ENCODE measurements around the gene MTSS2.

MTSS2 gene

DNA sequence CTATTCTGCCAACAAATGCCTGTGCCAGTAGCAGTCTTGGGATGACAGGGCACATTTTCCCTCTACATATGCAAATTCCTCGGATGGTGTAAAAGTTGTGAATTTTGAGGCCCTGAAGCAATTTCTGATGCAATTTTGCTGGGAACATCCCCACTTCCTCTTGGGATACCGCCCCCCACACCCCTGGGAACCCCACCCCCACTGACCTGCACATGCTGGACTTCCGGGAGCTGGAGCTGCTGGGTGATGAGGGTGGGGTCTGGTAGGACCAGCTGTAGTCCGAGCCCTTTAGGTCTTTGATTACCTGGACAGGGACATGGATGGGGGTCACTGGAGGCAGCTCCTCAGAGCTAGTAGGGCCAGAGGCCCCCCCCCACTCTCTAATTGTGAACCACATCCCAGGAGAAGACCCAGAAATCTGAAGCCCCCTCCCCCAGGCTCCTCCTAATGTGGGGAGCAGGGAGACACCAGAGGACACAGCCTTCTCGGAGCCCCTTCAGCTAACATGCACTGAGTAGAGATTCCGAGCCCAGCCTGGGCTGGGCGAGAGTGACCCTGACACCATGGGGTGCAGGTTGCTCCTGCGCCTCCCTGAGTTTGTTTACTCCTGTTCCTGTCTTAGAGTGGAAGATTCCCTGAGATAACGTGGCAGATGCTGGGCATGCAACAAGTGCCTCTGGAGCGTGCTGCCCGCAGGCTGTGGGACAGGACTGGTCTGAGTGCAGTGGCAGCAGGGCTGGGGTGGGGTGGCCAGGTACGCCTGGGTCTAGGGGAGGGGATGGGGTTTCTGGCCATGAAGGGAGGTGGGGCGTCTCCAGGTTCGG lies 9.0 kb downstream of the MTSS2 start:
- in situ Hi-C loops (cut with MboI; ENCODE audit: low sequenced_read_pairs), result loop anchor here (10.0 kb wide), 1 partner anchor 98 kb away; no protein-coding TSS in a partner anchor

DNA sequence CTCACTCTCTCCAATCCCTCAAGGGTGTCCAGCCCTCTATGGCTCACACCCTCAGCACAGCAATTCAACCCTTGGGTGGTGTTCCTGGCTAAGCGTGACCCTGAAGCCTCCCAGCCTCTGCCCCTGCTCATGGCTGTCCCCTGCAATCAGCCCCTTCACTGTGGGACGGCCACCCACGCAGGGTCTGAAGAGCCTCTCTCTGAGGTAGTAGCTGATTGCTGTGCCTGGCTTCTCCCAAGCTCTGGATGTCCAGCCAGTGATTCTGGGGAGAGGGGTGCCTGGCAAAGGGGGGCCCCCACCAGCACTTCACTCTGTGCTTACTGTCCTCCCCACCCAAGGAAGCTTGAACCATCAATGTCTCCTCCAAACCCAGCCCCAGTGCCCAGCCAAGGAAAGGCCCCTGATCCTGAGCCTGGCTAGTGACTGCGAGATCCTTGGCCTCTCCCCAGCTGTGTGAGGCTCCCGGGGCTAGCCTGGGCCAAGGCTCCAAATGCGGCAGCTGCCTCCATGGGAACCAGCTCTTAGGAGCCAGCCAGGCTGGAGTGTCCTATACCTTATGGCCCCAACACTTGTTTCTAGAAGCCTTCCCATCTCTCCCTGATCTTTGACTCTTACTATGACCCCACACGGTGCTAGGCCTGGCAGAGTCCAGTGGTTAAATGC lies 9.9 kb downstream of the MTSS2 start:
- in situ Hi-C loops (cut with MboI; ENCODE audit: low sequenced_read_pairs), result loop anchor here (10.0 kb wide), 1 partner anchor 99 kb away; no protein-coding TSS in a partner anchor

DNA sequence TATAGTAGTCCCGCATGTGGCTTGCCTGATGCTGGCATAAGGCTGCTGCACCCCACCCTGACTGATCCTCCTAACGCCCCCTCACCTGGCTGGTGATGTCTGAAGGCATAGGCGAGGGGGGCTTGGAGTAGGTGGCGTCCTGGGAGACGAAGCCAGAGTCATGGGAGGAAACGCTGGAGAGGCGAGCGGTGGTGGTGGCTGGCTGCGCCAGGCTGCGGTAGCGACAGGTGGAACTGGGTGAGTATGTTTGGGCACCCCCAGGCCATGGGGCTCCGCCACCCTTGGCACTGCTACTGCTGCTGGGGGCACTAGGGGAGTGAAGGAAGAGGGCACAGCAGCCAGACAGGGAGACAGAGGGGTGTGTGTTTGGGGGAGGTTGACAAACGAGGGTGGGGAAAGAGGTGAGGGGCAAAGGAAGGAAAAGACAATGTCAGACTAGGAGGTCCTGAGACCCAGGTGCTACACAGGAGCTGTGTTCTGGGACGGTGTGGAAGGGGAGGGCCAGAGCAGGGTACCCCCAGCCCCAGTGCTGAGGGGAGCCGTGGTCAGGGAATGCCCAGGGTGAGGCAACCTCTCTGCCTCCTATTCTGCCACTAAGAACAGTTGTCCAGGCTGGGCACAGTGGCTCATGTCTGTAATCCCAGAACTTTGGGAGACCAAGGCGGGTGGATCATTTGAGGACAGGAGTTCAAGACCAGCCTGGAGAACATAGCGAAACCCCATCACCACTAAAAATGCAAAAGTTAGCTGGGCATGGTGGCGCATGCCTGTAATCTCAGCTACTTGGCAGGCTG lies 11.4 kb downstream of the MTSS2 start:
- in situ Hi-C loops (cut with MboI; ENCODE audit: low sequenced_read_pairs), result loop anchor here (10.0 kb wide), 1 partner anchor 100 kb away; no protein-coding TSS in a partner anchor

DNA sequence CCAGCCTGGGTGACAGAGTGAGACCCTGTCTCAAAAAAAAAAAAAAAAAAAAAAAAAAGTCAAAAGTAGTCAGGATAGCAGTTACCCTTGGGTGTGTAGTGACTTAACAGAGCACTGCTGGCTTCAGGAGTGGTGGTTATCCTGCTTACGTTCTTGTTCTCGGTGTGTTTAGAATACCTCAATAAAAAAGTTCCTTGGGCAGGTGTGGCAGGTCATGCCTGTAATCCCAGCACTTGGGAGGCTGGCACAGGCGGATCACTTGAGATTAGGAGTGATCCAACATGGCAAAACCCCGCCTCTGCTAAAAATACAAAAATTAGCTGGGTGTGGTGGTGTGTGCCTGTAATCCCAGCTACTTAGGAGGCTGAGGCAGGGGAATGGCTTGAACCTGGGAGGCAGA lies 14.9 kb downstream of the MTSS2 start:
- in situ Hi-C loops (cut with MboI; ENCODE audit: low sequenced_read_pairs), result loop anchor here (10.0 kb wide), 1 partner anchor 104 kb away; no protein-coding TSS in a partner anchor

DNA sequence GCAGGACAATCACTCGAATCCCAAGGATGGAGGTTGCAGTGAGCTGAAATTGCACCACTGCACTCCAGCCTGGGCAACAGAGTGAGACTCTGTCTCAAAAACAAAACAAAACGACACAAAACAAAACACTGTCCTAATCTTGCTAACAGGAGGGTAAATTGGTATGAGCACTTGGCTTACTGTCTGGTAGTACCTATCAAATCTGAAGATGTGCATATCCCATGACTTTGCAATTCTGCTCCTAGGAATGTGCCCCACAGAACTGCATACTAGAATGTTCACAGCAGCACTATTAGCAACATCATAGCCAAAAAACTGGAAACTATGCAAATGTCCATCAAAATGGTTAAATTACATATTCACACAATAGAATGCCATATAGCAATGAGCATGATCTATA lies 15.7 kb downstream of the MTSS2 start:
- in situ Hi-C loops (cut with MboI; ENCODE audit: low sequenced_read_pairs), result loop anchor here (10.0 kb wide), 1 partner anchor 105 kb away; no protein-coding TSS in a partner anchor

DNA sequence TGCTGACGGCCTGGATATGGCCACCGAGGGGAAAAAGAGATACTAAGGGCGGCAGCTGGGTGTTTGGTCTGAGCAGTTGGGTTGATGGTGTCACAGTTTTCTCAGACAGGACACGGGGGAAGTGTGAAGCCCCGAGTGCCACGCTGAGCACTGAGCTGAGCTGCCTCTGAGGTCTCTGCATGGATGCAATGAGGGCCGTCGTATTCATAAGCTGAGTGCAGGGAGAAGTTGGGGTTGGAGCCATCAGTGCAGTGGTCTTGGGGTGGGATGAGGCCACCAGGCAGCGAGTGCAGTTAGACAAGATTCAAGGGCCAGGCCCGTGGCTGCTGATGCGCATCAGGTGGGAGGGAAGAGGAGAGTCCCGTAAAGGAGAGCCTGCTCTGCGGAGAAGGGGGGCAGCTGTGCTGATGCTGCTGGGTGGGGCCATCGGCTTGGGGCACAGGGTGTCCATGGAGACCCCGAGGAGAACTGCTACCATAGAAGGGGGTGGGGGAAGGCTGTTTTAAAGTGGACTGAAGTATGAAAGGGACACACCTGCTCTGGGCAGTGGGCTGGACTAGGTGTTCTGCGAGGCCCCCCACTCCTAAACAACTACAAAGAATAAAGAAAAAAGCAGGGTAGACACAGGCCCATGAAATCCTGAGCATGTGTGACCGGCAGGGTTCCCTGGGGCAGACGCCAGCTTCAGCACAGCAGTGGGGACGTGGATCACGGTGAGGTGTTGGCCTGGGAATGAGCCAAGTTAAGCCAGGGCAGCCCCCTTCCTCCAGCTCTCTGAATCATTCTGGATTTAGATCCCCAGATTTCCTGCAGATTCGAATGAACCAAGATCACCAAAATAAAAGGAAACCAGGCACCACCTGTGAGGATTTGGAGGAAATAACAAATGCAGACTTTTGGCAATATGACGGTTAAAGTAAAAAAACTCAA lies 19.8 kb downstream of the MTSS2 start:
- in situ Hi-C loops (cut with MboI; ENCODE audit: low sequenced_read_pairs), result no loop called here

DNA sequence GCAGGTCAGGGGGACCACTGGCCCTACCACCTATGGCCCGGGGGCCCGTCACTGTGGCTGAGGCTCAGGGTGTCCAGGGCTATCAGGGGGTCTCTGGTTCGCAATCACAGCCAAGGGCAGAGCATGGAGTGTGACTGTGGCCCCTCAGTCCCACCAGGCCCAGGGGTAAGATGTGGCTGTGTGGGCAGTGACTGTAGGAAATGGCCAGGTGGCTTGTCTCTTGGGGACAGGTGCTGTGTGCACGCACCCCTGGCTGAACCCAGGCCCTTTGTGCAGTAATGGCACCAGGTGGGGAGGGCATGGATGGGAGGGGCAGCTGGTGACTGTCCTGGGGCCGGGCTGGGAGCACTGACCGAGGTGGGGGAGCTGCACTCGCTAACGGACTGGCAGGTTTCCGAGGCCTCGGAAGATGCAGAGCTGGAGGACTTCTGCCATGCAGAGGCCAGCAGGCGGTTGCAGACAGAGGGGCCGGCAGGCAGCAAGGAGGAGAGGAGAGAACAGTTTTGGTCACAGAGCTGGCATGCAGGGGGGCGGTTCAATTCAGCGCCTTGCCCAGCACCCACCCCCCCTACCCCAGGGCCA lies 20.6 kb downstream of the MTSS2 start:
- in situ Hi-C loops (cut with MboI; ENCODE audit: low sequenced_read_pairs), result no loop called here

DNA sequence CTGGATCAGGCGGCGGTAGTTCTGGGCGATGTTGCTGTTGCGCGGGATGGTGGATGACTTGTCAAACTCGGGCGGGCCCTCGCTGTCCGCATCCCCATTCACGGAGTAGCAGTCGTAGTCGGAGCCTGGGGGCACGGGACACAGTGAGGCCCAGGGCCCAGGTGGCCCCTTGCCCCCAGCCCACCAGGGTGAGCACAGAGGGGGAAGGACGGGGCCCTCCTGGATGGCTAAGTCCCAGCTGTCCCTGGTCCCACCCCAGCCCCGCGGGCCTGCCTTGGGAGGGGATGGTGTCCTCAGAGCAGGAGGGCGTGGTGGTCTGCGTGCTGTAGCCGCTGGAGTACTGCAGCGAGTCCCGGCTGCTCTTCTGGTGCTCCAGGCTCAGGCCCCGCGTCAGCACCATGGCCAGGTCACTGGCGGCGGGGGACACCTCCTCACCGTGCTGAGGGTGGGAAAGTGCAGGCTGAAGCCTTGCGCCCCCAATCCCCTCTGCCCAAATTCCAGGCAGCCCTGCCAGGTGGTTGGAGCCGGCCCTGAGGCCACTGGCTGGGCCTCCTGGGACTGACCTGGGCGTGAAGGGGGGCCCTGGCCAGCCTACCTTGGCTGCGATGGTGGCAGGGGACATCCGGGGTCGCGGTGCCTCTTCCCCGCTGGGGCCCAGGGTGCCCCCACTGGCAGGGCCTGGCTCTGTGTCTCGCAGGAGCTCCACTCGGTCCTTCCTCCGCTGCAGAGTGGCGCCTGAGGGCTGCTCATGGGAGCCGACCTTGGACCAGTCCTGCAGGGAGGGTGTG lies 21.3 kb downstream of the MTSS2 start:
- in situ Hi-C loops (cut with MboI; ENCODE audit: low sequenced_read_pairs), result no loop called here

DNA sequence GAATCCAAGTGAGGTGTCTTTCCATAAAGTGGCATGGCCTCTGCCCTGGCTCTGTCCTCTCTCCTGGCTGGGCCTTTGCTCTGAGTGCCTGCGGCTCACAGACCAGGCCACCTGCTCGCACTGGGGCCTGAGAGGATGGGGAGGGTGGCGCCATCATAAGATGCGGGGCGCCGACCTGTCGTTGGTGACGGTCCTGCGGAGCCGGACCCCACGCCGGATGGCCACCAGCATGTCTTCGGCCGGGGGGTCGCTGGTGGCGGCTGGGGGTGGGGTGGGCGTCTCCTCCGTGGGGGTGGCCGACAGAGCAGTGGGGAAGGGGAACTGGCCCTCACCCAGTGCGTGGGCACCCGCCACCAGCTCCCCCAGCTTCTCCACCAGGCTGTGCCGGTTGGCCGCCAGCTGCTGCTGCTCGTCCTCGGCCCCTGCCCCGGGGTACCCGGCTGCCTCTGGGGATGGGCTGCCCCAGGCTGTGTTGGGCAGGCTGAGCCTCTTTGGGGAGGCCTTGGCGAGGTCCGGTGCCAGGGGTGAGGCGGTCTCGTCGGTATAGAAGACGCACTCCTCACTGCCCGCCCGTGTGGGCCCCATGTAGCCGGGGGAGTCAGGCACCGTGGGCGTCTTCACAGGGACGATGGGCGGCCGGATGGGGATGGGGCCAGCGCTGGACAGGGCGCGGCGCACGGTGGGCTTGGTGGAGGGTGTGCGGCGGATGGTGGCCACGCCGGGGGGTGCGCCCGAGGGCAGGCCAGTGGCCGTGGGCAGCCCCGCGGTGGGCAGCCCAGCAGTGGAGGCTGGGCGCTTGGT lies 22.1 kb downstream of the MTSS2 start:
- in situ Hi-C loops (cut with MboI; ENCODE audit: low sequenced_read_pairs), result no loop called here

DNA sequence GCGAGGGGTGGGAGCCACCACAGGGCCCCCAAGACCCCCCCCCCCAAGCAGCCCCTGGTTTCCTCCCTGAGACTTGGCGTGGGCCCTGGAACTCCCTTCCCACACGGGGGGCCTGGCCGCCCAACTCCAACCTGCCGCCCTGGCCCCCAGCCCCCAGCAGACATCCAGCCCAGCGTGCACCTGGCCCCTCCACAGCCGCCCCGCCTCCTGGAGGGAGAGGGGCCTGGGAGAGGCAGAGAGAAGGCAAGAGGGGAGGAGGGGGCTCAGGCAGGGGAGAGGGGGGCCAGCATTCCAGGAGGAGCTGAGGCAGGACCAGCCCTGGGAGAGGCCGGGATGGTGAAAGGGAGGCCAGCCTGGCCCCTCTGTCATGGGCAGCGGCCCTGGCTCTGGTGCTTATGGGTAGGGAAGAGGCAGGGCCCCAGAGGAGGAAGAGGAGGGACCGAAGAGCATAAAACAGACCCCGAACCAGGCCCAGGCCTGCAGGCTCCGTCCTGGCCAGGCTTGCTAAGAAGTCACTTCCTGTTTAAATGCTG lies 22.8 kb downstream of the MTSS2 start:
- in situ Hi-C loops (cut with MboI; ENCODE audit: low sequenced_read_pairs), result no loop called here

DNA sequence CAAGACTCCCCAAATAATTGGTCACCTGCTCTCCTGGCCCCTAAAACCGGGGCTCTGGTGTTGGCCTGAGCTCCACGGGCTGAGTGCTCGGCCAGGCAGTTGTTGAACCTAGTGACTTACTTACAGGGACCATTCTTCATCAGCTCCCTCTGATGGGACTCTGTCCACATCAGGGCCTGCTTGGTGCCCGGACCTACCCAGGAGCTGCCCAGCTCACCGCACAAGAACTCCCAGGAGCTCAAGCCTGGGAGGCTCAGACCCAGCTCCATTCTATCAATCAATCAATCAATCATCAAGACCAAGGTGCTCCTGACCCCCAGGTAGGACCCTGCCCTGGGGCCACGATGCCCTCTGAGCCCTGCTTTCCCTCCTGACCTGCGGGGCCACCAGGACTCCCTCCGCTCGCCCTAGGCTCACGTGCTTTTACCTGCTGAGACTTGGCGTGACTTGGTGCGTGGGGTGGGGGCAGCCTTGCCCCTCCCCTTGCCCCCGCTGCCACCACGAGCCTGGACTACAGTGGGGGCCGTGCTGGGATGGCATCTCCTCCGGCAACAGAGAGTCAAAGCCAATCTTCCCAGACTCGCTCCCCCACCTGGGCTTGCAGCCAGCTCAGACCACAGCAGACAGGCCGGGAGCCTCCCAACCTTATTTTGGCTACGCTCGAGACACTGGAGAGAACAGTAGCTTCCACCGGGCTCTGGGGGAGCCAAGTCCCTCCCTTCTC lies 23.8 kb downstream of the MTSS2 start:
- in situ Hi-C loops (cut with MboI; ENCODE audit: low sequenced_read_pairs), result no loop called here

DNA sequence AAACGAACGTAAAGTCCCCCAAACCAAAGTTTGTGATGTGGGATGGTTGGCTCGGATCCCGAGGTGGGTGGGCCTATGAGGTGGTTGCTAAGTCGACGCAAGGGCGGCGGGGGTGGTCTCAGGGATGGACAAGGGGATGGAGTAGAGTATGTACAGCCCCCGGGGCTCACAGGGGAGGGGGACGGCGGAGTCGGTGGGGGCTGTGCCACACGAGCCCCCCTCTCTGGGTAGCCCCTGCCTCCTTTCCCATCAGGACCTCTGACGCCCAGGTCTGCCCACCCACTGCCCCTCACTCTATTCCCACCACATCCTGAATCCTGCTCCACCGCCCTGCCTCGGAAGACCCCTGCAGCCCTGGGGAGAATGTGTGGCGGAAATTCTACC lies 24.3 kb downstream of the MTSS2 start:
- in situ Hi-C loops (cut with MboI; ENCODE audit: low sequenced_read_pairs), result no loop called here

DNA sequence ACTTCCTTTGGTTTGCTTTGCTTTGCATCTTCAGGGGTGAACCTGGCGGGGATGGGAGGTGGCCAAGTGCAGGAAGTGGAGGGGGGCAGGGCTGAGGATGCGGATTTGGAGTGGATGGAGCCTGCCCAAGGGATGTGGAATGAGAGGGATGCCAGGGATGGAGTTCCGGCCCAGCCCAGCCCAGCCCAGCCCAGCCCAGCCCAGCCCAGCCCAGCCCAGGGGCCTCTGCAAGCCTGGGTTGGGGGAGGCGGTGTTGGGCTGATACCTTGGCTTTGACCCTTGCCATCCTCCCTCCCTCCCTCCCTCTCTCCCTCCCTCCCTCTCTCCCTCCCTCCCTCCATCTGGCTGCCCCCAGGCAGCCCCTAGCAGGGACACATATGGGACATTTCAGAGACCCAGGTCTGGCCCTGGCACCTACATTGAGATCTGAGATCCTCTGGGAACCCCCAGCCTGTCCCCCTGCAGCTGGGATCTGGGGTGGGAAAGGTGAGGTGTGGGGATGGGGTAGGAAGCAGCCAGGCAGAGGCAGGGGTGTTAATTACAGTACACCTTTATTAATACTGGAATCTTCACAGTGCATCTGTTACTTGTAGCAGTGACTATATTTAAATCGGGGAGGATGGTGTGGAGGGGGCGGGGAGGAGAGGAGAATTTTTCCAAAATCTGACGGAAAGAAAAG lies 25.0 kb downstream of the MTSS2 start:
- in situ Hi-C loops (cut with MboI; ENCODE audit: low sequenced_read_pairs), result no loop called here

DNA sequence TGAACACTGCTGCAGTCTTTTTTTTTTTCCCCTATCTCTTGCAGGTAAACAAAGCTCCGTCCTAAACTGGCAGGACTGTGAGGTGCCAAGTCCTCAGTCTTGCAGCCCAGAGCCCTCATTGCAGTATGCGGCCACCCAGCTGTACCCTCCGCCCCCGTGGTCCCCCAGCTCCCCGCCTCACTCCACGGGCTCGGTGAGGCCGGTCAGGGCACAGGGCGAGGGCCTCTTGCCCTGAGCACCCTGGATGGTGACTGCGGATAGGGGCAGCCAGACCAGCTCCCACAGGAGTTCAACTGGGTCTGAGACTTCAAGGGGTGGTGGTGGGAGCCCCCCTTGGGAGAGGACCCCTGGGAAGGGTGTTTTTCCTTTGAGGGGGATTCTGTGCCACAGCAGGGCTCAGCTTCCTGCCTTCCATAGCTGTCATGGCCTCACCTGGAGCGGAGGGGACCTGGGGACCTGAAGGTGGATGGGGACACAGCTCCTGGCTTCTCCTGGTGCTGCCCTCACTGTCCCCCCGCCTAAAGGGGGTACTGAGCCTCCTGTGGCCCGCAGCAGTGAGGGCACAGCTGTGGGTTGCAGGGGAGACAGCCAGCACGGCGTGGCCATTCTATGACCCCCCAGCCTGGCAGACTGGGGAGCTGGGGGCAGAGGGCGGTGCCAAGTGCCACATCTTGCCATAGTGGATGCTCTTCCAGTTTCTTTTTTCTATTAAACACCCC lies 25.7 kb downstream of the MTSS2 start:
- in situ Hi-C loops (cut with MboI; ENCODE audit: low sequenced_read_pairs), result no loop called here

DNA sequence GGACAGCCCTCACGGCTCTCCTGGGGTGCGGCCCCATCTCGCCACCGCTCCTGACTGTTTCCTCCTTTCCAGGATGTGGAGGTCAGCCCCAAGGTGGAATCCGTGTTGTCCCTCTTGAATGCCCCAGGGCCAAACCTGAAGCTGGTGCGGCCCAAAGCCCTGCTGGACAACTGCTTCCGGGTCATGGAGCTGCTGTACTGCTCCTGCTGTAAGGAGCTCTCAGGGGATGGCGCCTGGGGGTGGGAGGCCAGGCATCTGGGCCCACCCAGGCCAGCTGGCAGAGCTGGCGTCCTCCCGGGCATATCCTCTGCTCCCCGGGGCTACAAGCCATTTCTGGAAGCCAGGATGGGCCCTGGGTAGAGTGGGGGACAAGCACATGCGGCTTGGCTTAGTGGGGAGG lies 26.3 kb downstream of the MTSS2 start:
- in situ Hi-C loops (cut with MboI; ENCODE audit: low sequenced_read_pairs), result no loop called here

DNA sequence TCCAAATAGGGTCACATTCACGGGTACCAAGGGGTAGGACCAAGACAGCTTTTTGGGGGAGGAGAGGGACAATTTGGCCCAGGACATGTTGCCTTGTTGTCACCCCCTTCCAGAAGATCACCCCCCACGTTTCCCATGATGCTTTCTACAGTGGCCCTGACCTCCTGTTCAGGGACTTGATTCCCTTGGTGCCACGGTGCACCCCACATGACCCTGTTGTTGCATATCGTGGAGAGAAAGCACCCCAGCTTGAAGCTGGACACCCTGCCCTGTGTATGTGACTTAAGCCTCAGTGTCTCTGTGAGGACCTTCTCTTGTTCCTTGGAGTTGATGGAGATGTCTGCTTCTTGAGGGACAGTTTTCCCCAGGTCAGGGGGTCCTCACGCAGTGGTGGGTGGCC lies 26.9 kb downstream of the MTSS2 start:
- in situ Hi-C loops (cut with MboI; ENCODE audit: low sequenced_read_pairs), result no loop called here

Measured in HL-60/S4 (cell line).